OCI-LY3 (cell line): ENCODE measurements around the gene FAM240A.

Source experiments
- EZH2phosphoT487 ChIP-seq: fragments of 200-600 bp; shearing (Covaris generic); IDR thresholded peaks from 2 replicates; pipeline ENCODE4 v1.6.1; 2018; ENCODE audit warnings: antibody characterized with exemption, mixed run types, low read depth
- TF ChIP-seq, protein P1 (sequence below): fragments of 200-600, 300-600 bp; sonication (generic); IDR thresholded peaks from 2 replicates; pipeline ENCODE4 v1.5.1; 2014; ENCODE audit warnings: antibody characterized with exemption, low read length, low read depth

- TF ChIP-seq, protein P1, sequence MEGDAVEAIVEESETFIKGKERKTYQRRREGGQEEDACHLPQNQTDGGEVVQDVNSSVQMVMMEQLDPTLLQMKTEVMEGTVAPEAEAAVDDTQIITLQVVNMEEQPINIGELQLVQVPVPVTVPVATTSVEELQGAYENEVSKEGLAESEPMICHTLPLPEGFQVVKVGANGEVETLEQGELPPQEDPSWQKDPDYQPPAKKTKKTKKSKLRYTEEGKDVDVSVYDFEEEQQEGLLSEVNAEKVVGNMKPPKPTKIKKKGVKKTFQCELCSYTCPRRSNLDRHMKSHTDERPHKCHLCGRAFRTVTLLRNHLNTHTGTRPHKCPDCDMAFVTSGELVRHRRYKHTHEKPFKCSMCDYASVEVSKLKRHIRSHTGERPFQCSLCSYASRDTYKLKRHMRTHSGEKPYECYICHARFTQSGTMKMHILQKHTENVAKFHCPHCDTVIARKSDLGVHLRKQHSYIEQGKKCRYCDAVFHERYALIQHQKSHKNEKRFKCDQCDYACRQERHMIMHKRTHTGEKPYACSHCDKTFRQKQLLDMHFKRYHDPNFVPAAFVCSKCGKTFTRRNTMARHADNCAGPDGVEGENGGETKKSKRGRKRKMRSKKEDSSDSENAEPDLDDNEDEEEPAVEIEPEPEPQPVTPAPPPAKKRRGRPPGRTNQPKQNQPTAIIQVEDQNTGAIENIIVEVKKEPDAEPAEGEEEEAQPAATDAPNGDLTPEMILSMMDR, result no peak
- TF ChIP-seq EZH2phosphoT487, result no peak
Observed at GRCh38 chr3:46565077-46565476, 47.2 kb upstream of the FAM240A start.
